Gastrocnemius medialis (tissue), 4 donors: Measurements from ENCODE around the gene ATF2.
A peak's percentile ranks its signal among the peaks of the same experiment; 100 is the strongest.

Experiments
- CTCF ChIP-seq, 5 experiments: fragments of 450-650 bp in 3 of 5; fragments of 200-600 bp in 2 of 5; sonication (generic) in 2 of 5; IDR thresholded peaks in 4 of 5; conservative IDR thresholded peaks in 1 of 5; 1 replicate in 4 of 5; 2 replicates in 1 of 5; pipeline ENCODE4 v1.5.1; 2016 to 2019; ENCODE audit warnings: antibody characterized with exemption in 5 of 5, mild to moderate bottlenecking in 3 of 5, moderate library complexity in 3 of 5
- POLR2A ChIP-seq, 2 donors: fragments of 450-650 bp; IDR thresholded peaks; one replicate each; pipeline ENCODE4 v1.6.1; 2017; ENCODE audit warnings: antibody characterized with exemption in 2 of 2, mild to moderate bottlenecking in 2 of 2, moderate library complexity in 2 of 2

- TF ChIP-seq CTCF (IDR thresholded peaks at IDR 0.05 in 4 of 5, conservative IDR thresholded peaks at IDR 0.05 in 1 of 5) (no peak), POLR2A (IDR thresholded peaks at IDR 0.05) (peak; percentile 59 to 83)
Measured at GRCh38 chr2:175167792-175168563, at the start of gene ATF2.
